ENCODE results near the gene LZIC. TPM values are rescaled to one million over a fixed set of nuclear protein-coding genes. Genes with fewer than 3 reads are reported as not detected.

The LZIC gene
- total and polyA plus RNA-seq, 7 donors: 23.7 to 50.4 (median 28.8) TPM

DNA sequence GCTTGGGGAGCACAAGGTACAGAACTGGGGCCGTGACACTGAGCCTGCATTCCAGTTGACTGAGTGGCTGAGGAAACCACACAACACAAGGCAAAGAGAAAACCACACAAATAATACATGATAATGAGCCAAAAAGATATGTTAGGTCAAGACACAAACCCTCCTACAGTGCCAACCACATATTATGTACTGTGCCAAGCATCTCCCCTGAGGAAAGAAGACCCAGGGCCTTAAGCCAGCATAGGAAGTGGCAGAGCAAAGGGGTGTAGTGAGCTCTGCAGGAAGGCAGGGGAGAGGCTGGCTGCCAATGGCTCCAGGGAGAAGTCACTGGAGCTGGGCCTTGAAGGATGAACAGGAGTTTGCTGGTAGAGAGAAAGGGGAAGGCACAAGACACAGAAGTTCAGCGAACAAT, 61.3 kb downstream of the LZIC start:
- Histone ChIP-seq H3K36me3 (peaks cover 0 to 14% (median 4%) of the 10 kb centered on the region in 4 donors), H3K27me3 (no peaks in the 10 kb centered on the region), H3K27ac (no peak overlapping the region), H3K4me1 (no peaks in the 10 kb centered on the region), H3K4me3 (no peak overlapping the region), H3K9me3 (no peaks in the 10 kb centered on the region)
- WGBS, 2 donors: 81 to 93% methylated on average over 2 of the region's 2 CpGs
- intact Hi-C loops (cut with DNase I): no loop called here
- TF ChIP-seq, protein P1, sequence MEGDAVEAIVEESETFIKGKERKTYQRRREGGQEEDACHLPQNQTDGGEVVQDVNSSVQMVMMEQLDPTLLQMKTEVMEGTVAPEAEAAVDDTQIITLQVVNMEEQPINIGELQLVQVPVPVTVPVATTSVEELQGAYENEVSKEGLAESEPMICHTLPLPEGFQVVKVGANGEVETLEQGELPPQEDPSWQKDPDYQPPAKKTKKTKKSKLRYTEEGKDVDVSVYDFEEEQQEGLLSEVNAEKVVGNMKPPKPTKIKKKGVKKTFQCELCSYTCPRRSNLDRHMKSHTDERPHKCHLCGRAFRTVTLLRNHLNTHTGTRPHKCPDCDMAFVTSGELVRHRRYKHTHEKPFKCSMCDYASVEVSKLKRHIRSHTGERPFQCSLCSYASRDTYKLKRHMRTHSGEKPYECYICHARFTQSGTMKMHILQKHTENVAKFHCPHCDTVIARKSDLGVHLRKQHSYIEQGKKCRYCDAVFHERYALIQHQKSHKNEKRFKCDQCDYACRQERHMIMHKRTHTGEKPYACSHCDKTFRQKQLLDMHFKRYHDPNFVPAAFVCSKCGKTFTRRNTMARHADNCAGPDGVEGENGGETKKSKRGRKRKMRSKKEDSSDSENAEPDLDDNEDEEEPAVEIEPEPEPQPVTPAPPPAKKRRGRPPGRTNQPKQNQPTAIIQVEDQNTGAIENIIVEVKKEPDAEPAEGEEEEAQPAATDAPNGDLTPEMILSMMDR (IDR thresholded peaks at IDR 0.05): no peak
- TF ChIP-seq POLR2AphosphoS5 (IDR thresholded peaks at IDR 0.05): no peak
- no peak for TF ChIP-seq POLR2A (IDR thresholded peaks at IDR 0.05)
- no peak for TF ChIP-seq EP300 (IDR thresholded peaks at IDR 0.05)
- DNase-seq: no peak

Small RNAs within 50 kb of the gene (small RNA-seq; reads per million reads assigned to genes)
- 0 reads per million in 3 donors for gene MIR5697

Other genes with a start within 250 kb of the LZIC start
- 10 to 100 TPM; 33.9 to 71.2 (median 36.4) TPM for gene CLSTN1, start 119.4 kb downstream of the LZIC start, total RNA-seq
- 100 to 1,000 TPM in 1 of 3 donors, 10 to 100 TPM in 2; 21.0 to 105 (median 28.9) TPM for gene CLSTN1, start 119.4 kb downstream of the LZIC start, polyA plus RNA-seq
- 10 to 100 TPM in 3 of 4 donors, 1 to 10 TPM in 1; 9.2 to 18.2 (median 13.7) TPM for gene CTNNBIP1, start 33.1 kb downstream of the LZIC start, total RNA-seq
- gene CTNNBIP1, start 33.1 kb downstream of the LZIC start, polyA plus RNA-seq: 10 to 100 TPM; 19.8 to 20.3 (median 19.9) TPM
- gene NMNAT1, start 84 bp upstream of the LZIC start, total RNA-seq: 1 to 10 TPM; 5.1 to 9.7 (median 6.7) TPM
- 10 to 100 TPM; 12.0 to 14.6 (median 13.2) TPM for gene NMNAT1, start 84 bp upstream of the LZIC start, polyA plus RNA-seq
- 10 to 100 TPM in 2 of 4 donors, 1 to 10 TPM in 2; 4.2 to 13.2 (median 10.7) TPM for gene RBP7, start 53.8 kb upstream of the LZIC start, total RNA-seq
- 10 to 100 TPM in 1 of 3 donors, 1 to 10 TPM in 2; 7.1 to 10.8 (median 7.9) TPM for gene RBP7, start 53.8 kb upstream of the LZIC start, polyA plus RNA-seq
- 100 to 1,000 TPM in 1 of 4 donors, 10 to 100 TPM in 3; 47.8 to 124 (median 59.4) TPM for gene UBE4B, start 89.6 kb upstream of the LZIC start, total RNA-seq
- 10 to 100 TPM; 10.2 to 22.6 (median 12.7) TPM for gene UBE4B, start 89.6 kb upstream of the LZIC start, polyA plus RNA-seq

Data from sigmoid colon (tissue), 7 donors.